ENCODE results near the gene TASP1.
"Not testable (repeated sequence)": the region's sequence is repeated elsewhere in the genome, so short reads cannot be mapped to it uniquely, and the experiment has no call there.

TASP1 gene

GRCh38 chr20:13608066-13608465 is 30.7 kb downstream of the TASP1 start:
- Histone ChIP-seq H3F3A (ENCODE audit: insufficient read depth) (no peaks in the 10 kb centered on the region), H3K79me2 (ENCODE audit: insufficient read depth, low read length) (no peaks in the 10 kb centered on the region), H3K9ac (ENCODE audit: low read length) (no peak overlapping the region), H3K9me3 (ENCODE audit: insufficient read depth, low read length) (no peaks in the 10 kb centered on the region), H3K27ac (ENCODE audit: low read depth, low read length) (no peak overlapping the region), H3K36me3 (ENCODE audit: low read length) (0 out of 2 replicates have a peak, but pooled peaks cover 2% of the 10 kb centered on the region), H3K4me3 (ENCODE audit: insufficient read depth, low read length, poor library complexity, severe bottlenecking) (no peak overlapping the region), H4K20me1 (ENCODE audit: low read depth, low read length) (no peaks in the 10 kb centered on the region), H3K4me2 (ENCODE audit: low read depth, low read length, poor library complexity, severe bottlenecking) (no peak overlapping the region), H3K9me2 (replicated peaks; ENCODE audit: insufficient read depth, low read length) (no peaks in the 10 kb centered on the region), H3K27me3 (ENCODE audit: low read length) (no peaks in the 10 kb centered on the region), H2AFZ (ENCODE audit: low read depth, low read length, severe bottlenecking) (no peak overlapping the region)
- TF ChIP-seq EZH2phosphoT487 (conservative IDR thresholded peaks at IDR 0.05; ENCODE audit: low read length) (no peak), CTCF (IDR thresholded peaks at IDR 0.05; ENCODE audit: insufficient read depth, low read length, poor library complexity, severe bottlenecking) (no peak)

GRCh38 chr20:13593423-13593822 is 45.3 kb downstream of the TASP1 start:
- not testable (repeated sequence) for H3K4me2 ChIP-seq (ENCODE audit: low read depth, low read length, poor library complexity, severe bottlenecking); H3K9me2 ChIP-seq (replicated peaks; ENCODE audit: insufficient read depth, low read length); H2AFZ ChIP-seq (ENCODE audit: low read depth, low read length, severe bottlenecking); H3K27ac ChIP-seq (ENCODE audit: low read depth, low read length); H3K9me3 ChIP-seq (ENCODE audit: insufficient read depth, low read length); H3F3A ChIP-seq (ENCODE audit: insufficient read depth); H4K20me1 ChIP-seq (ENCODE audit: low read depth, low read length); H3K9ac ChIP-seq (ENCODE audit: low read length); H3K36me3 ChIP-seq (ENCODE audit: low read length); H3K79me2 ChIP-seq (ENCODE audit: insufficient read depth, low read length); H3K4me3 ChIP-seq (ENCODE audit: insufficient read depth, low read length, poor library complexity, severe bottlenecking); H3K27me3 ChIP-seq (ENCODE audit: low read length)

- Histone ChIP-seq H3K9me3 (ENCODE audit: insufficient read depth, low read length) (no peaks in the 10 kb centered on the region; the same call in 1 of the 2 replicates), H3K9me2 (replicated peaks; ENCODE audit: insufficient read depth, low read length) (no peaks in the 10 kb centered on the region), H3K27ac (ENCODE audit: low read depth, low read length) (no peak overlapping the region), H3K4me3 (ENCODE audit: insufficient read depth, low read length, poor library complexity, severe bottlenecking) (no peak overlapping the region), H3K4me2 (ENCODE audit: low read depth, low read length, poor library complexity, severe bottlenecking) (no peak overlapping the region), H3K36me3 (ENCODE audit: low read length) (peaks cover 12% of the 10 kb centered on the region; the same call in 1 of the 2 replicates), H2AFZ (ENCODE audit: low read depth, low read length, severe bottlenecking) (no peak overlapping the region), H4K20me1 (ENCODE audit: low read depth, low read length) (no peaks in the 10 kb centered on the region), H3K79me2 (ENCODE audit: insufficient read depth, low read length) (no peaks in the 10 kb centered on the region), H3F3A (ENCODE audit: insufficient read depth) (no peaks in the 10 kb centered on the region), H3K27me3 (ENCODE audit: low read length) (no peaks in the 10 kb centered on the region), H3K9ac (ENCODE audit: low read length) (no peak overlapping the region)
- TF ChIP-seq EZH2phosphoT487 (conservative IDR thresholded peaks at IDR 0.05; ENCODE audit: low read length) (no peak), CTCF (IDR thresholded peaks at IDR 0.05; ENCODE audit: insufficient read depth, low read length, poor library complexity, severe bottlenecking) (no peak)
Measured at GRCh38 chr20:13588049-13588448, 50.7 kb downstream of the TASP1 start.

GRCh38 chr20:13587370-13587769 is 51.4 kb downstream of the TASP1 start:
- Histone ChIP-seq H3K4me3 (ENCODE audit: insufficient read depth, low read length, poor library complexity, severe bottlenecking) (no peak overlapping the region), H2AFZ (ENCODE audit: low read depth, low read length, severe bottlenecking) (no peak overlapping the region), H3K9ac (ENCODE audit: low read length) (no peak overlapping the region), H4K20me1 (ENCODE audit: low read depth, low read length) (no peaks in the 10 kb centered on the region), H3F3A (ENCODE audit: insufficient read depth) (no peaks in the 10 kb centered on the region), H3K27ac (ENCODE audit: low read depth, low read length) (no peak overlapping the region), H3K9me2 (replicated peaks; ENCODE audit: insufficient read depth, low read length) (no peaks in the 10 kb centered on the region), H3K4me2 (ENCODE audit: low read depth, low read length, poor library complexity, severe bottlenecking) (no peak overlapping the region), H3K27me3 (ENCODE audit: low read length) (no peaks in the 10 kb centered on the region), H3K79me2 (ENCODE audit: insufficient read depth, low read length) (no peaks in the 10 kb centered on the region), H3K9me3 (ENCODE audit: insufficient read depth, low read length) (no peaks in the 10 kb centered on the region; the same call in 1 of the 2 replicates), H3K36me3 (ENCODE audit: low read length) (peaks cover 12% of the 10 kb centered on the region; the same call in 1 of the 2 replicates)
- TF ChIP-seq CTCF (IDR thresholded peaks at IDR 0.05; ENCODE audit: insufficient read depth, low read length, poor library complexity, severe bottlenecking) (no peak), EZH2phosphoT487 (conservative IDR thresholded peaks at IDR 0.05; ENCODE audit: low read length) (no peak)
